Liver (tissue), 3 donors: ENCODE measurements around the gene OR52K1.

Experiments used
- RAD21 ChIP-seq, 2 donors: IDR thresholded peaks; 2 replicates each; pipeline ENCODE4 v1.6.1; 2016; ENCODE audit warnings: antibody characterized with exemption in 2 of 2, mild to moderate bottlenecking in 2 of 2
- TF ChIP-seq, protein P1 (sequence below): fragments of 150-350 bp; IDR thresholded peaks from 2 replicates; pipeline ENCODE4 v1.5.1; 2017; ENCODE audit warnings: improper control_type of control experiment, low read depth, low read length; ENCODE audit not compliant: missing input control
- TF ChIP-seq, protein P2 (sequence below): IDR thresholded peaks from 2 replicates; pipeline ENCODE4 v1.6.1; 2016; ENCODE audit warnings: antibody characterized with exemption, mild to moderate bottlenecking
- donor health status: healthy.
- donor health status: healthy.

DNA sequence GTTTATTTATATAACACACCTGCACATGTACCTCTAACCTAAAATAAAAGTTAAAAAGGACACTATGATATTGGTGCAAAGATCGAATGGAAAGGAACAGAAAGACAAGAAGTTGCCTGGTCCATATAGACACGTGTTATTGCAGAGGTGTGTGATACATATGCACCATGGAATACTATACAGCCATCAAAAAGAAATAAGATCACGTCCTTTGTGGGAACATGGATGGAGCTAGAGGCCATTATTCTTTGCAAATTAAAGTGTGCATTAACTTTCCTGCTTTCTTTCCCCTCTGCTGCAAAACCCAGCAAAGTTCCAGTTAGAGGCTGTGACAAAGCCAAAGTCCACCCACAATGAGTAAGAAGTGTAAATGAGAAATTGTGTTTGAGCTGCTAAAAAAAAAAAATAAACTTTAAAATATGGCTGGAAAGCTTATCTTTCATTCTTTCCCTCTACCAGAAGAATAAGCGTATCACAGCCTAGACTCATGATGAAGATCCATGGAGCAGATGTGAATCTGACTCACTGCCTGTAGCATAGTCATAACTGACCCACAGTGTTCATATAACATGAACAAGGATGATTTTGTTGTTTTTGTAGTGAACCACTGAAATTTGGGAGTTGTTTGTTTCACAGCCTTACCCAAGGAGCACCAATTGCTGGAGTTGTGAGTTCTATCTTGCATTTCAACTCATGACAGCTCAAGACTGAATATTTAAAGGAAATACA lies 9.6 kb downstream of the OR52K1 start:
- TF ChIP-seq, protein P1, sequence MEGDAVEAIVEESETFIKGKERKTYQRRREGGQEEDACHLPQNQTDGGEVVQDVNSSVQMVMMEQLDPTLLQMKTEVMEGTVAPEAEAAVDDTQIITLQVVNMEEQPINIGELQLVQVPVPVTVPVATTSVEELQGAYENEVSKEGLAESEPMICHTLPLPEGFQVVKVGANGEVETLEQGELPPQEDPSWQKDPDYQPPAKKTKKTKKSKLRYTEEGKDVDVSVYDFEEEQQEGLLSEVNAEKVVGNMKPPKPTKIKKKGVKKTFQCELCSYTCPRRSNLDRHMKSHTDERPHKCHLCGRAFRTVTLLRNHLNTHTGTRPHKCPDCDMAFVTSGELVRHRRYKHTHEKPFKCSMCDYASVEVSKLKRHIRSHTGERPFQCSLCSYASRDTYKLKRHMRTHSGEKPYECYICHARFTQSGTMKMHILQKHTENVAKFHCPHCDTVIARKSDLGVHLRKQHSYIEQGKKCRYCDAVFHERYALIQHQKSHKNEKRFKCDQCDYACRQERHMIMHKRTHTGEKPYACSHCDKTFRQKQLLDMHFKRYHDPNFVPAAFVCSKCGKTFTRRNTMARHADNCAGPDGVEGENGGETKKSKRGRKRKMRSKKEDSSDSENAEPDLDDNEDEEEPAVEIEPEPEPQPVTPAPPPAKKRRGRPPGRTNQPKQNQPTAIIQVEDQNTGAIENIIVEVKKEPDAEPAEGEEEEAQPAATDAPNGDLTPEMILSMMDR, result no peak
- TF ChIP-seq, protein P2, sequence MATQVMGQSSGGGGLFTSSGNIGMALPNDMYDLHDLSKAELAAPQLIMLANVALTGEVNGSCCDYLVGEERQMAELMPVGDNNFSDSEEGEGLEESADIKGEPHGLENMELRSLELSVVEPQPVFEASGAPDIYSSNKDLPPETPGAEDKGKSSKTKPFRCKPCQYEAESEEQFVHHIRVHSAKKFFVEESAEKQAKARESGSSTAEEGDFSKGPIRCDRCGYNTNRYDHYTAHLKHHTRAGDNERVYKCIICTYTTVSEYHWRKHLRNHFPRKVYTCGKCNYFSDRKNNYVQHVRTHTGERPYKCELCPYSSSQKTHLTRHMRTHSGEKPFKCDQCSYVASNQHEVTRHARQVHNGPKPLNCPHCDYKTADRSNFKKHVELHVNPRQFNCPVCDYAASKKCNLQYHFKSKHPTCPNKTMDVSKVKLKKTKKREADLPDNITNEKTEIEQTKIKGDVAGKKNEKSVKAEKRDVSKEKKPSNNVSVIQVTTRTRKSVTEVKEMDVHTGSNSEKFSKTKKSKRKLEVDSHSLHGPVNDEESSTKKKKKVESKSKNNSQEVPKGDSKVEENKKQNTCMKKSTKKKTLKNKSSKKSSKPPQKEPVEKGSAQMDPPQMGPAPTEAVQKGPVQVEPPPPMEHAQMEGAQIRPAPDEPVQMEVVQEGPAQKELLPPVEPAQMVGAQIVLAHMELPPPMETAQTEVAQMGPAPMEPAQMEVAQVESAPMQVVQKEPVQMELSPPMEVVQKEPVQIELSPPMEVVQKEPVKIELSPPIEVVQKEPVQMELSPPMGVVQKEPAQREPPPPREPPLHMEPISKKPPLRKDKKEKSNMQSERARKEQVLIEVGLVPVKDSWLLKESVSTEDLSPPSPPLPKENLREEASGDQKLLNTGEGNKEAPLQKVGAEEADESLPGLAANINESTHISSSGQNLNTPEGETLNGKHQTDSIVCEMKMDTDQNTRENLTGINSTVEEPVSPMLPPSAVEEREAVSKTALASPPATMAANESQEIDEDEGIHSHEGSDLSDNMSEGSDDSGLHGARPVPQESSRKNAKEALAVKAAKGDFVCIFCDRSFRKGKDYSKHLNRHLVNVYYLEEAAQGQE, result no peak
- no peak for TF ChIP-seq RAD21 (IDR thresholded peaks at IDR 0.05)
